ENCODE measurements around the gene LDHB. TPM values are rescaled to one million over a fixed set of nuclear protein-coding genes. Genes with fewer than 3 reads are reported as not detected.
"Not testable (repeated sequence)": the region's sequence is repeated elsewhere in the genome, so short reads cannot be mapped to it uniquely, and the experiment has no call there.

Gene LDHB
- total RNA-seq, 1 donor from 2014 or later, result 627 TPM

DNA sequence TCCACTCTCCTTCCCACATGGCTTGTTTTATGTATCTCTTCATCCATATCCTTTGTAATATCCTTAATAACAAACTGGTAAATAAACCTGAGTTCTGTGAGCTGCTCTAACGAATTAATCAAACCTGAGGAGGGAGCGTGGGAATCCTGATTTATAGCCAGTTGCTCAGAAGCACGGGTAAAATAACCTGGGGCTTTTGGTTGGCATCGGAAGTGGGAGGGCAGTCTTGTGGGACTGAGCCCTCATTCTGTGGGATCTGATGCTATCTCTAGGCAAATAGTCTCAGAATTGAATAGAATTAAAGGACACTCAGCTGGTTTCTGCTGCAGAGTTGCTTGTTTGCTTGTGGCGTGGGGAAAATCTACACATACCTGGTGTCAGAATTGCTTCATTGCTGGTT lies 17.5 kb upstream of the LDHB start:
- Mint-ChIP-seq H3K27ac (ENCODE audit: unreplicated experiment) (no peak overlapping the region), H3K36me3 (ENCODE audit: unreplicated experiment) (no peaks in the 10 kb centered on the region), H3K4me3 (ENCODE audit: unreplicated experiment) (no peak overlapping the region), H3K9me3 (ENCODE audit: unreplicated experiment) (no peaks in the 10 kb centered on the region), H3K27me3 (ENCODE audit: unreplicated experiment) (peaks cover 3% of the 10 kb centered on the region), H3K4me1 (ENCODE audit: unreplicated experiment) (peaks cover 18% of the 10 kb centered on the region)
- no peak for DNase-seq (ENCODE audit: extremely low spot score, unreplicated experiment)
- TF ChIP-seq, protein P1, sequence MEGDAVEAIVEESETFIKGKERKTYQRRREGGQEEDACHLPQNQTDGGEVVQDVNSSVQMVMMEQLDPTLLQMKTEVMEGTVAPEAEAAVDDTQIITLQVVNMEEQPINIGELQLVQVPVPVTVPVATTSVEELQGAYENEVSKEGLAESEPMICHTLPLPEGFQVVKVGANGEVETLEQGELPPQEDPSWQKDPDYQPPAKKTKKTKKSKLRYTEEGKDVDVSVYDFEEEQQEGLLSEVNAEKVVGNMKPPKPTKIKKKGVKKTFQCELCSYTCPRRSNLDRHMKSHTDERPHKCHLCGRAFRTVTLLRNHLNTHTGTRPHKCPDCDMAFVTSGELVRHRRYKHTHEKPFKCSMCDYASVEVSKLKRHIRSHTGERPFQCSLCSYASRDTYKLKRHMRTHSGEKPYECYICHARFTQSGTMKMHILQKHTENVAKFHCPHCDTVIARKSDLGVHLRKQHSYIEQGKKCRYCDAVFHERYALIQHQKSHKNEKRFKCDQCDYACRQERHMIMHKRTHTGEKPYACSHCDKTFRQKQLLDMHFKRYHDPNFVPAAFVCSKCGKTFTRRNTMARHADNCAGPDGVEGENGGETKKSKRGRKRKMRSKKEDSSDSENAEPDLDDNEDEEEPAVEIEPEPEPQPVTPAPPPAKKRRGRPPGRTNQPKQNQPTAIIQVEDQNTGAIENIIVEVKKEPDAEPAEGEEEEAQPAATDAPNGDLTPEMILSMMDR (IDR thresholded peaks at IDR 0.05), result no peak

DNA sequence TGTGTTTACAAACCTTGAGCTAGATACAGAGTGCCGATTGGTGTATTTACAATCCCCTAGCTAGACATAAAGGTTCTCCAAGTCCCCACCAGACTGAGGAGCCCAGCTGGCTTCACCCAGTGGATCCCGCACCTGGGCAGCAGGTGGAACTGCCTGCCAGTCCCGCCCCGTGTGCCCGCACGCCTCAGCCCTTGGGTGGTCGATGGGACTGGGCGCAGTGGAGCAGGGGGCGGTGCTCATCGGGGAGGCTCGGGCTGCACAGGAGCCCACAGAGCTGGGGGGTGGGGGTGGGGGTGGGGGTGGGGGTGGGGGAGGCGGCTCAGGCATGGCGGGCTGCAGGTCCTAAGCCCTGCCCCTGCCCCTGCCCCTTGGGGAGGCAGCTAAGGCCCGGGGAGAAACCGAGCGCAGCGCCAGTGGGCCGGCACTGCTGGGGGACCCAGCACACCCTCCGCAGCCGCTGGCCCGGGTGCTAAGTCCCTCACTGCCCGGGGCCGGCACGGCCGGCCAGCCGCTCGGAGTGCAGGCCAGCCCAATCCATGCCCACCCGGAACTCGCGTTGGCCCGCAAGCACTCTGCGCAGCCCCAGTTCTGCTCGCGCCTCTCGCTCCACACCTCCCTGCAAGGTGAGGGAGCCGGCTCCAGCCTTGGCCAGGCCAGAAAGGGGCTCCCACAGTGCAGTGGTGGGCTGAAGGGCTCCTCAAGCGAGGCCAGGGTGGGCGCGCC lies 16.3 kb upstream of the LDHB start:
- H3K9me3 Mint-ChIP-seq (ENCODE audit: unreplicated experiment); H3K4me3 Mint-ChIP-seq (ENCODE audit: unreplicated experiment); DNase-seq (ENCODE audit: extremely low spot score, unreplicated experiment); H3K27me3 Mint-ChIP-seq (ENCODE audit: unreplicated experiment); H3K36me3 Mint-ChIP-seq (ENCODE audit: unreplicated experiment); H3K27ac Mint-ChIP-seq (ENCODE audit: unreplicated experiment): not testable (repeated sequence)
- peaks cover 11% of the 10 kb centered on the region for H3K4me1 Mint-ChIP-seq (ENCODE audit: unreplicated experiment)

DNA sequence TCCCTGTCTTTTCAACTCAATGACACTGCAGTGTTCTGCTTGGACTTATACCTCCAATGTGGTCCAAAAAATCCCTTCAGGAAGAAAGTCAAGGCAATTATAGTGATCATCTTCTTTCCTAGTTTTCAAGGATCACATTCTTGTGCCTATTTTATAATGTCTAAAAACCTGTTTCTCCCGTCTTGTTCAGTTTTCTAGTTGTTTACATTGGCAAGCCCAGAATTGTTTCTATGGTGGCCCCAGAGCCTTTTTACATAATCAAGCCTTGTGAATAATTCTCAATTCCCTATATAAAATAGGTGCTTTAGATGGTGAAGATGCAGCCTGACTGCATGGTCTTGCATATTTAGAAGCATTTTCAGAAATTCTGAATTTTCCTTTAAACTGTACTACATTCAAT lies 14.5 kb upstream of the LDHB start:
- Mint-ChIP-seq H3K4me3 (ENCODE audit: unreplicated experiment) (no peak overlapping the region), H3K4me1 (ENCODE audit: unreplicated experiment) (peaks cover 8% of the 10 kb centered on the region), H3K27me3 (ENCODE audit: unreplicated experiment) (peaks cover 3% of the 10 kb centered on the region), H3K27ac (ENCODE audit: unreplicated experiment) (no peak overlapping the region), H3K36me3 (ENCODE audit: unreplicated experiment) (no peaks in the 10 kb centered on the region), H3K9me3 (ENCODE audit: unreplicated experiment) (no peaks in the 10 kb centered on the region)
- DNase-seq (ENCODE audit: extremely low spot score, unreplicated experiment), result no peak
- TF ChIP-seq, protein P1 (IDR thresholded peaks at IDR 0.05), result no peak

DNA sequence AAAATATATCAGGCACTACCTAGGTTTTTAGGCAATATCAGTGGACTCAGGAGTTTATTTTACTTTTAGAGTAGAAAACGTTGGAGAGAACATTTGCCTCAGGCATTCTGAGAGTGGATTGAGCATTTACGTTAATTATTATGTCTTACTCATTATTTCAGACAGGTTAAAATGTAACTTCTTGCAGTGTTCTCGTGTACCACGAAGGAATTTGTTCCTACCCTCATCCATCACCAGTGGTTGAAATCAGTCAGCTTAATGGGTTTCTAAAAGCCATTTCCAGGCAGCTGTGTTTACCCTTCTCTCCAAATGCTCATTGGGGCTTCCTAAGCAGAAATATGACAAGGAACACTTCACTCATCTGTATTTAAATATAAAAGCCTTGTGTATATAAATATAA lies 9.1 kb upstream of the LDHB start:
- H3K27me3 Mint-ChIP-seq (ENCODE audit: unreplicated experiment), result no peaks in the 10 kb centered on the region

DNA sequence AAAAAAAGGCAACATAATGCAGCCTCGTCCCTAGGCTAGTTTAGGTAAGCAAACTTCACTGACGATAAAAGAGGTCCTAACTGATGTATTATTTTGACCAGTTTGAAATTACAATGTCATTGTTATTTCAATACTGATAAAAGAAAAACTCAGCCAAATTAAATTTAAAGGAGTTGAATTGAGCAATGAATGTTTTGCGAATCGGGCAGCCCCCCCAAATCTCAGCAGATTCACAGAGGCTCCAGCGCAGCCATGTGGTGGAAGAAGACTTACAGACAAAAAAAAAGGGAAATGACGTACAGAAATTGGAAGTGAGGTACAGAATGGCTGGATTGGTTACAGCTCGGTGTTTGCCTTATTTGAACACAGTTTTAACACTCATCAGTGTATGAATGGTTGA lies 8.2 kb upstream of the LDHB start:
- TF ChIP-seq, protein P1 (IDR thresholded peaks at IDR 0.05), result no peak
- Mint-ChIP-seq H3K4me3 (ENCODE audit: unreplicated experiment) (no peak overlapping the region), H3K4me1 (ENCODE audit: unreplicated experiment) (peaks cover 22% of the 10 kb centered on the region), H3K27me3 (ENCODE audit: unreplicated experiment) (peaks cover 1% of the 10 kb centered on the region), H3K9me3 (ENCODE audit: unreplicated experiment) (no peaks in the 10 kb centered on the region), H3K27ac (ENCODE audit: unreplicated experiment) (no peak overlapping the region), H3K36me3 (ENCODE audit: unreplicated experiment) (no peaks in the 10 kb centered on the region)
- DNase-seq (ENCODE audit: extremely low spot score, unreplicated experiment), result no peak

More for the DNA sequence above, 9.1 kb upstream of the LDHB start:
- no peak overlapping the region for H3K4me3 Mint-ChIP-seq (ENCODE audit: unreplicated experiment)
- H3K9me3 Mint-ChIP-seq (ENCODE audit: unreplicated experiment), result no peaks in the 10 kb centered on the region
- peaks cover 22% of the 10 kb centered on the region for H3K4me1 Mint-ChIP-seq (ENCODE audit: unreplicated experiment)
- peak overlapping the region; percentile 71 for H3K27ac Mint-ChIP-seq (ENCODE audit: unreplicated experiment)
- DNase-seq (ENCODE audit: extremely low spot score, unreplicated experiment), result no peak
- no peaks in the 10 kb centered on the region for H3K36me3 Mint-ChIP-seq (ENCODE audit: unreplicated experiment)
- TF ChIP-seq, protein P1 (IDR thresholded peaks at IDR 0.05), result no peak

All from osteocyte (in vitro differentiated cells).